Nucleus accumbens (tissue), 56 donors: ENCODE data around the gene TMEFF2.

Source experiments
- DNase-seq, 56 donors: peaks; one replicate each; lab custom pipeline; 2025; lab: John Stamatoyannopoulos, UW

TMEFF2 gene

GRCh38 chr2:192194866-192195547 lies at the start of gene TMEFF2:
TSS of gene TMEFF2 (minus strand) at chr2:192194933. CDS start at chr2:192194524, 409 bp downstream.
- peak; percentile 85 to 99 (median 98) for DNase-seq

GRCh38 chr2:192243488-192243887 lies 48.8 kb upstream of the TMEFF2 start:
- DNase-seq, result no peak

- no peak for DNase-seq
Measured at GRCh38 chr2:192236136-192236535, 41.4 kb upstream of the TMEFF2 start.

GRCh38 chr2:192230889-192231453 lies 36.2 kb upstream of the TMEFF2 start:
- no peak for DNase-seq

- DNase-seq, result no peak
Measured at GRCh38 chr2:192228685-192229084, 34.0 kb upstream of the TMEFF2 start.

GRCh38 chr2:192218970-192219369 lies 24.2 kb upstream of the TMEFF2 start:
- no peak for DNase-seq

- no peak for DNase-seq
Measured at GRCh38 chr2:192218377-192218776, 23.6 kb upstream of the TMEFF2 start.

- peak in 1 of 56 donors; percentile 2 for DNase-seq
Measured at GRCh38 chr2:192216336-192216735, 21.6 kb upstream of the TMEFF2 start.

GRCh38 chr2:192215096-192215877 lies 20.6 kb upstream of the TMEFF2 start:
- DNase-seq, result no peak

- DNase-seq, result no peak
Measured at GRCh38 chr2:192208848-192209247, 14.1 kb upstream of the TMEFF2 start.

- no peak for DNase-seq
Measured at GRCh38 chr2:192206399-192206798, 11.7 kb upstream of the TMEFF2 start.

GRCh38 chr2:192203876-192204275 lies 9.1 kb upstream of the TMEFF2 start:
- DNase-seq, result no peak

- no peak for DNase-seq
Measured at GRCh38 chr2:192202373-192202772, 7.6 kb upstream of the TMEFF2 start.

- no peak for DNase-seq
Measured at GRCh38 chr2:192201116-192201515, 6.4 kb upstream of the TMEFF2 start.

- DNase-seq, result peak in 17 of 56 donors; percentile 6 to 44 (median 32)
Measured at GRCh38 chr2:192197357-192197756, 2.6 kb upstream of the TMEFF2 start.

GRCh38 chr2:192196421-192197194 lies 1.9 kb upstream of the TMEFF2 start:
- peak in 17 of 56 donors; percentile 8 to 56 (median 29) for DNase-seq

GRCh38 chr2:192195548-192196418 lies 1.1 kb upstream of the TMEFF2 start:
- peak in 33 of 56 donors; percentile 10 to 92 (median 68) for DNase-seq

- peak in 22 of 56 donors; percentile 31 to 70 (median 58) for DNase-seq
Measured at GRCh38 chr2:192194265-192194865, 368 bp downstream of the TMEFF2 start.

GRCh38 chr2:192190474-192190873 lies 4.3 kb downstream of the TMEFF2 start:
- no peak for DNase-seq
